ENCODE measurements around the gene OR7G1. TPM values are rescaled to one million over a fixed set of nuclear protein-coding genes. Genes with fewer than 3 reads are reported as not detected.

Gene OR7G1
- total RNA-seq, 1 experiment from 2014 or later, result not detected

GRCh38 chr19:9146882-9147281 is 31.3 kb upstream of the OR7G1 start:
- Histone ChIP-seq H3K18ac (ENCODE audit: insufficient read length, low read depth, low read length) (no peak overlapping the region), H3K27ac (ENCODE audit: insufficient read length, low read depth, low read length) (no peak overlapping the region), H2AFZ (ENCODE audit: low read length) (no peak overlapping the region), H3K56ac (ENCODE audit: insufficient read length, low read depth, low read length) (no peak overlapping the region), H4K5ac (ENCODE audit: insufficient read length, low read depth, low read length) (no peak overlapping the region), H3K23ac (ENCODE audit: insufficient read length, low read depth, low read length) (no peak overlapping the region), H3K9ac (ENCODE audit: extremely low read depth, insufficient read length, low read length) (no peak overlapping the region), H2BK15ac (ENCODE audit: low read depth, low read length) (no peak overlapping the region), H2BK120ac (ENCODE audit: low read depth, low read length, poor library complexity, severe bottlenecking) (no peak overlapping the region), H4K91ac (ENCODE audit: insufficient read length, low read depth, low read length) (no peak overlapping the region), H2BK5ac (ENCODE audit: insufficient read length, low read length) (no peak overlapping the region), H3K4me2 (ENCODE audit: insufficient read depth, insufficient read length, low read length) (no peak overlapping the region), H4K8ac (replicated peaks; ENCODE audit: insufficient read length, low read depth, low read length) (no peak overlapping the region), H2BK20ac (ENCODE audit: low read depth, low read length, poor library complexity, severe bottlenecking) (no peak overlapping the region), H3K23me2 (ENCODE audit: insufficient read length, low read depth, low read length, poor library complexity, severe bottlenecking) (no peaks in the 10 kb centered on the region), H3K14ac (ENCODE audit: insufficient read depth, low read length) (no peak overlapping the region), H4K20me1 (ENCODE audit: control insufficient read depth, insufficient read depth, insufficient read length) (no peaks in the 10 kb centered on the region), H3K79me1 (ENCODE audit: insufficient read depth, low read depth, low read length, poor library complexity, severe bottlenecking) (peaks cover 7% of the 10 kb centered on the region), H2AK5ac (ENCODE audit: insufficient read length, low read length) (no peak overlapping the region), H3K9me3 (ENCODE audit: control insufficient read depth, low read depth, low read length) (peaks cover 21% of the 10 kb centered on the region), H3K4me1 (ENCODE audit: insufficient read depth, low read length) (no peaks in the 10 kb centered on the region), H2BK12ac (ENCODE audit: insufficient read length, low read depth, low read length) (no peak overlapping the region), H3K27me3 (ENCODE audit: insufficient read depth, low read length) (no peaks in the 10 kb centered on the region), H3K79me2 (ENCODE audit: insufficient read depth, low read length) (peaks cover 76% of the 10 kb centered on the region), H3K4ac (ENCODE audit: low read depth, low read length) (no peak overlapping the region), H3T11ph (ENCODE audit: low read length) (no peak overlapping the region)
- H3K4me3 Mint-ChIP-seq, result no peak overlapping the region
- no peaks in the 10 kb centered on the region; the same call in 1 of the 2 replicates for H3K27me3 Mint-ChIP-seq (ENCODE audit: low read depth)
- DNase-seq, result no peak
- H3K36me3 Mint-ChIP-seq (ENCODE audit: insufficient read depth in 1 of 3, low read depth in 3 of 3), result peaks cover 82 to 95% (median 91%) of the 10 kb centered on the region in 3 experiments
- peaks cover 13 to 14% of the 10 kb centered on the region in 2 experiments for H3K4me1 Mint-ChIP-seq
- WGBS (ENCODE audit: extremely low coverage, insufficient read length, low lambda C conversion rate), result no CpG with 5 or more reads among the region's 1 CpG
- peak overlapping the region in 1 of 3 experiments; percentile 36; a peak in 1 of 7 replicates for H3K27ac Mint-ChIP-seq
- H3K9me3 Mint-ChIP-seq, result peaks cover 74 to 93% of the 10 kb centered on the region in 2 experiments
- no peak for TF ChIP-seq CTCF (conservative IDR thresholded peaks at IDR 0.05)
